Activated CD4-positive, CD25-positive, alpha-beta regulatory T cell treated with anti-CD3 and anti-CD28 coated beads, Interleukin-2, amount 50 U/mL, for 24 hours (primary cell): ENCODE results near the gene GUCY2C.
"Not testable (repeated sequence)": the region's sequence is repeated elsewhere in the genome, so short reads cannot be mapped to it uniquely, and the experiment has no call there.

ENCODE experiments used
- ATAC-seq, 2 donors: fragments of 150-1000 bp; cut with Tn5 transposase; one replicate each; pipeline ENCODE4 v1.10.0; 2021; ENCODE audit warnings: mild to moderate bottlenecking in 1 of 2, moderate library complexity in 1 of 2

Gene GUCY2C

DNA sequence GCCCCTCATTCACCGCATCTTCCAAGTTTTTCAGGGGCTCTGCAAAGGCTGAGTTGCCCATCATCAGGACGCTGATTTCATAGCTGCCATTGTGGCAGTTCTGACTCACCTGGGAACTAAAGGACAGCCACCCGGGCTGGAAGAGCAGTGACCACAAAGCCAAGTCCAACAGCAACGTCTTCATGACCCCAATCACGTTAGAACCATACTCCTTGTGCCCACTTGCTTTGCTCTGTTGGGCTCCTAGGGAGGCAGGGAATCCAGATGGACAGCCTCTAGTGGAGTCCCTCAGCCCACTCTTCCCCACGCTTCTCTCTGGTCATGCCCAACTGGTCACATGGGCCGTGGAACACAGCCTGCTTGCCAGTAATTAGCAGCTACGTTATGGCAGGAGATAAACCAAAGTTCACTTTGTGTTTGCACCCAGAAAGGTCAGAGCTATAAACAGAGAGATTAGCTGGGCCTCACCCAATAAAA, at the start of gene GUCY2C:
TSS of gene GUCY2C (minus strand) at position 335 of the 477 bp plus-strand sequence. CDS start at position 184, 151 bp downstream.
- ATAC-seq: no peak

DNA sequence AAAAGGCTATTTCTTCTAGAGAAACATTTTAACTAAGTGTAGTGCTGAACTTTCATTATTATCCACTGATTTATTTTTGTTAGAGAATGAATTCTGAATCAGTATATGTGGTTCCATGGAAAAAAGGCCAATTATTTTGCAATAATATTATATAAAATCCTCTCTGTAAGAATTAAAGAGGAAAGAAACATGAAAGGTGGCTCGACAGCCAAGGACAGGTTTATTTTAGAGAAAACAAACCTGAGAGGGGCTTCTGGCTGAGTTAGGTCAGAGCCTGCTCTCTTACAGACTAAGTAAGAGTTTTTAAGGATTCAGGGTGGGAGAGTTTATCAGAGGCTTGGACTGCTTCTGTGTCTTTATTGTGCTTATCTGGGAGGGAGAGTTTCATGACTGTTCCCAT, 46.7 kb upstream of the GUCY2C start:
- ATAC-seq: no peak

DNA sequence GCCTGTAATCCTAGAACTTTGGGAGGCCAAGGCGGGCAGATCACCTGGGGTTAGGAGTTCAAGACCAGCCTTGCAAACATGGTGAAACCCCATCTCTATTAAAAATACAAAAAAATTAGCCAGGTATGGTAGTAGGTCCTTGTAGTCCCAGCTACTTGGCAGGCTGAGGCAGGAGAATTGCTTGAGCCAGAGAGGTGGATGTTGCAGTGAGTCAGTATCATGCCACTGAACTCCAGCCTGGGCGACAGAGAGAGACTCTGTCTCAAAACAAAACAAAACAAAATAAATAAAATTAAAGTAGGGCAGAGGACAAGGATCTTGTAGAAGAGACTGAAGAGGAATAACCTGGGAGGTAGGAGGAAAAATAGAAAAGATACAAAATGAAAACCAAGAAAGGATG, 45.5 kb upstream of the GUCY2C start:
- ATAC-seq: no peak

DNA sequence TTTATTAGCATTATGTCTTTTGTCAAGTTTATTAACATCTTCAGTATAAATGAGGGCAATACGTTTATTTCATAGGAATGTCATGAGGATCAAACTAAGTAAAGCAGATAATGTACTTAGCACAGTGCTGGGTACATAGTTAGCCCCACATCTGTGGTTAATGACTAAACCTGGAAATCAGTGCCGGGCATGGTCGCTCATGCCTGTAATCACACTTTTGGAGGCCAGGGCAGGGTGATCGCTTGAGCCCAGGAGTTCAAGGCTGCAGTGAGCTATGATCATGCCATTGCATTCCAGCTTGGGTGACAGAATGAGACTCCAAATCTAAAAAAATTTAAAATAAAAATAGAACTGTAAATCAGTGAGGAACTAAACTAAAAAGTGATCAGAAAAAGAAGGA, 44.8 kb upstream of the GUCY2C start:
- no peak for ATAC-seq

DNA sequence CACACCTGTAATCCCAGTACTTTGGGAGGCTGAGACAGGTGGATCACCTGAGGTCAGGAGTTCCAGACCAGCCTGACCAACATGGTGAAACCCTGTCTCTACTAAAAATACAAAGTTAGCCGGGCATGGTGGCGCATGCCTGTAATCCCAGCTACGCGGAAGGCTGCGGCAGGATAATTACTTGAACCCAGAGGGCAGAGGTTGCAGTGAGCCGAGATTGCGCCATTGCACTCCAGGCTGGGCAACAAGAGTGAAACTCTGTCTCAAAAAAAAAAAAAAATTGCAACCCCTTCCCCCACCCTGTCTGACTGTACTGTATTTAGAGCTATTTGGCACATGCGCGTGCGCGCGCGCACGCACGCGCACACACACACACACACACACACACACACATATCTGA, 40.0 kb upstream of the GUCY2C start:
- not testable (repeated sequence) for ATAC-seq

DNA sequence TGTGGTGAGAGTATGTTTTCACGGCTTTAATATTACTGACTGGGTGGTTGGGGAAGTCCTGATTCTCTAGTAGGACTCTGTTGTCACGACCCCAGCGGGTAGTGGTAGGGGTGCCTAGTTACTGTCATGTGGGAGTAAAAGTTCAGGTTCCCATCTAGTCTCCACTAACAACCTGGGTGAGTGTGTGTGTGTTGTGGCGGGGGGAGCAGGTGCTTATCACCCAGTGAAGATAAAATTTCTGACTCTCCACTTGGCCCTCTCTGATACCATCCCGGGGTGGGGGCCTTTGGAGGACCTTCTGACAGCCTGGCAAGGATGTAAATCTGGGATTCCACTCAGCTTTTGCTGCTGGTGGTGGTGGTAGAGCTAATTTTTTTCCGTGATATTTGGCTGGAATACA, 35.4 kb upstream of the GUCY2C start:
- ATAC-seq: no peak

DNA sequence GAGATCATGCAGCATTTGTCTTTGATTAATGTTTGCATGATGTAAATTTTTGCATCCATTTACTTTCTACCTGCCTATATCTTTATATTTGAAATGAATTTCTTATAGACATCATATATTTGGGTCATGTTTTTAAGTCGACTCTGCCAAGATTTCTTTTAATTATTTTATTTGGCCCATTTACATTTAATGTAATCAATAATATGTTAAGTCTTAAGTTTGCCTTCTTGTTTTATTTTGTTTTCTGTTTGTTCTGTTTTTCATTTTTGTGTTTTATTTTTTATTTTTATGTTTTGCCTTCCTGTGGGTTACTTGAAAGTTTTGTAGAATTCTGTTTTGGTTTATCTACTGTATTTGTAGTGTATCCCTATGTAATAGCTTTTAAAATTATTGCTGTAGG, 33.2 kb upstream of the GUCY2C start:
- ATAC-seq: no peak

DNA sequence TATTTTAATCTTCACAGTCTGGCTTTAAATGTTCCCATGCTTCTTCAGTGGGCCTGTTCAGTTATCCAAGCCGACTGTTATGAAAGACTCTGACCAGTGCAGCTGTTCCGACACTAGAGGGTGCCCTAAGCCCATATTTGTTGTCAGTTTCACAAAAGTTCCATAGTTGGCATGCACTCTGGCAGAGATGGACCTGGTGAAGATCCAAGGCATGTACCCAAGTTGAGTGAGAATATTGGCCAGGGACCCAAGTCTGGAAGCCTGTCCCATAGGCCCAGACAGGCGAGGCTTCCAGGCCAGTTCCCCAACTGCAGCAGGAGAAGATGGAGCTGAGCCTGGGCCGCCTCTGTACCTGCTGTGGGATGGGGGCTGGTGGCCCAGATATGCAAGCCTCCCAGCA, 27.4 kb upstream of the GUCY2C start:
- peak; percentile 32 to 59 for ATAC-seq

DNA sequence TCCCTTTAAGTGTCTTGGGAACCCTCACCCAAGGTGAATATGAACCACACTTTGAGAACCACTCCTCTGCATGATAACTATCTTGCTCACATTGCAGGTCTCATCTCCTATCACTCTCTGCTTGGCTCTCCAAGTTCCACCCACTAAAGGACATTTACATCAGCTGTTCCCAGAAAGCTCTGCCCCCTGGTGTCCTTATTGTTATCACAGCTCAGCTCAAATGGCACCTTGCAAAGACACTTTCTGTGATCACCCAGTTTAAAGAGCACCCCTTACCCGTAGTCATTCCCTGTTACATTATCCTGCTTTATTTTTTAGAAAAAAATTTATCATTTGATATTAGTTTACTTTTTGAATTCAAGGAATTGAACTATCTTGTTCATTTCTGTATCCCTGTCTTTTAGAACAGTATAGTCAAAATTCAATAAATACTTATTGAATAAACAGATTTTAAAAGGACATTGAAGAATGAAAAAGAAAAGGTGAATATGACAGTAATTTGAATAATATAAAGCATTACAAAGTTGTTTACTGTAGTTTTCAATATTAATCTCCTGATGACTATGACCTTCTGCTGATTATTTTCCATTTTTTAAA, 20.5 kb upstream of the GUCY2C start:
- ATAC-seq: peak; percentile 46 to 69

DNA sequence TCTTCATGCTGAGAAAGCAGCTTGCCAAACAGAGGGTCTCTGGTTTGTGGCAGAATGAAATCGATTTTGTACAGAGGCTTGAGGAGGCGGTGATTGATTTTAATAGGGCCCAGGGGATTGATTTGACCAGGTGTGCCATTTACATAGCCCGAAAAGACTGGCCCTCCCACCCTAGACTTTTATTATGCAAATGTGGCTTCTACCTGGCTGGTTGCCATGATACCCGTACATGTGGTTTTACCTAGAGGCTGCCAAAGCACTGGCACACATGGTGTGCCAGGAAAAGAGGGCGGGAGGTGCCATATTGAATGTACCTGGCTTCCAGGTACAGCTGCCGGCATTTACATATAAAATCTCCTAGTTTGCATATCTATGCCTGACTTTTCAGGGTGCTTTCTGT, 18.0 kb upstream of the GUCY2C start:
- ATAC-seq: no peak

DNA sequence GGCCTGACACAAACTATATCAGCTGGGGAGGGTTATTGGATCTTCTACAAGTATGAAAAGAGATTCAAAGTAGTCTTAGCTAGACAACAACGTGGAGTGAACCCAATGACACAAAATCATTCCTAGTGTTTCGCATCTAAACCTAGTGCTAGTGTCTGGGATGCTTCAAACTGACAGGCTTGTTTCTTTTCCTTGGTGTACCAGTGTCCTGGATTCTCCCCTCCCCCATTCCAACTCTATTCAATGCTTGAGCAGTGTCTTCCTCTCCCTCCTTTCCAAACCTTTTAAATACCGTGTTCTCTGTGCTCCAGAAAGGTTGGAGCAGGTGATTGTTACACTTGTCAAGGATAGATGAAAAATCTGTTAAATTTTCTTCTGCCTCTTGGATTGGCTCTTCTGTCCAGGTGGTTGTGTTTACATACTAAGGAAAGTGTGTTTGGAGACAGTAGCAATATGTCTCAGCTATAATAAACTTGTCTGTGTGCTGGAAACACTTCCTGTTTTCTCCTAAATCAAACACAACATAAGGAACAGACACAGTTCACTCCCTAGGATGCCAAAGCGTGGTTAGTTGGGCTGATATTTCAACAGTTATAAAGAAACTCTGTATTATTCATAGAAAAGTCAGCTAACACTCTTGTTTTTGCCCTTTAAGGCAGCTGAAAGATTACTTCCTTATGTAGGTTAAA, 14.4 kb upstream of the GUCY2C start:
- no peak for ATAC-seq

DNA sequence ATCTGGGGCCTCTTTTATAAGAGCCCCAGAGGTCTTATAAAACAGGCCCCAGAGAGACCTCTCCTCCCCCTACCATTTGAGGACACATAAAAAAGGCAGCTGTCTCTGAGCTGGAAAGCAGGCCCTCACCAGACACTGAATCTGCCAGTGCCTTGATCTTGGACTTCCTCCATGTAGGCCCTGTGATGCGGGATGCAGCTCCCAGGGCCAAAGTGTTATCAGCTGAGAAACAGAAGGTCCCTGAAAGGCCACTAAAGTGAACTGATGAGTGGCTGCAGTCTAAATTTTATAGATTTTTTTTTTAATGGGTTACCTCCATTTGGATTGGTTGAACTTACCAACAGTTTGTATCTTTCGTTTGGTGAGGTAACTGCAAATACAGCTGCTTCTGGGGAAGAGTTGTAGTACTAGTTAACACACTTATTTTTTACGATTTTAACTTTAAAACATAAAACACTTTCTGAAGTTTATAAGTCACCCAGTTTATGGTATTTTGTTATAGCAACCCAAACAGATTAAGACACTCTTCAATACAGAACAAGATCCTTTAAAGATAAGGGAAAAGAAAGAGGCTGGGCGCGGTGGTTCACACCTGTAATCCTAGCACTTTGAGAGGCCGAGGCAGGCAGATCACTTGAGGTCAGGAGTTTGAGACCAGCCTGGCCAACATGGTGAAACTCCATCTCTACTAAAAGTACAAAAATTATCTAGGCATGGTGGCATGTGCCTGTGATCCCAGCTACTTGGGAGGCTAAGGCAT, 5.6 kb upstream of the GUCY2C start:
- ATAC-seq: no peak

DNA sequence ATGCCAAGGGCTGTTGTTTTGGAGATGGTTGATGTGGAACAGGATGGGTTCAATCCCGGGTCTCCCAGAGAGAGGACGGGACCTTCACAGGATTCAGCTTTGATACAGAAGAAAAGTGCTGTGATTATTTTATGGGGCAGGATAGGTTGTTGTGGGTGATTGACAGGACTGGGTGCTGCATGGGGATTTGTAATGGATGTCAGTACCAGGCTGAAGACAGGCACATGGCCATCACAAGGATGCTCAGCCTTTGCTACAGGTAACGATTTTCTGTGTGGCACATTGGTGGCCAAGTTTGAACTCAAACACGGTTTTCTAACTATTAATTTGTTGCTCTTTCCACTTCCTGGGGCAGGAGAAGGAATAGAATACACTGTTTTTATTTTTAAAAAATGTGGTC, 4.5 kb upstream of the GUCY2C start:
- no peak for ATAC-seq

DNA sequence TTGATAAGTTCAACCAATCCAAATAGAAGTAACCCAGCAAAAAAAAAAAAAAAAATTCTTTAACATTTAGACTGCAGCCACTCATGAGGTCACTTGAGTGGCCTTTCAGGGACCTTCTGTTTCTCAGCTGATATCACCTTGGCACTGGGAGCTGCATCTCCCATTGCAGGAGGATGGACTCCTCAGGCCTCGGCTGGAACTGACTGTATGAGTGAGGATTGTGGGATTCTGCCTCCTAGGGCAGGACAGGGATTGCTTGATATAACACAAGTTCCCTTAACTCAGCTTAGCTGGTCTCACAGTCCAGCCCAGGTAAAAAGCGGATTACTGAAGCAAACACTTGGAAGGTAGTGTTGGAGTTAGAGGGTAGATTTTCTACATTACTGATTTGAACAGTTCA, 3.5 kb upstream of the GUCY2C start:
- ATAC-seq: no peak

DNA sequence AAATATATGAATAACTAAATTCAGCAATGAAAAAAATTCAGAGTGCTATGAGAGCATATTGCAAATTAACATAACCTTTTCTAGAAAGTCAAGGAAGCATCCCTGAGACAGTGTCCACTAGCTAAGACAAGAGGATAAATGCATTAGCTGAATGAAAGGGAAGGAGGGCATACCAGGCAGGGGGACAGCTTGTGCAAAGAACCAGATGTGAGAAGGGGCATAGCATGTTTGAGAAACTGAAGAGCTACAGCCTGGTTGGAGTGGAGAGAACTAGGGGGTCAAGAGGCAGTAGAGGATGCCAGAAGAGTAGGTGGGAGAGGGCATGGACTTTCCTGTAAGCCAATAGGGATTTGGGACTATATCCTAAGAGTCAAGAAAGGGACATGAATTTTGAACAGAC, 2.2 kb upstream of the GUCY2C start:
- no peak for ATAC-seq

DNA sequence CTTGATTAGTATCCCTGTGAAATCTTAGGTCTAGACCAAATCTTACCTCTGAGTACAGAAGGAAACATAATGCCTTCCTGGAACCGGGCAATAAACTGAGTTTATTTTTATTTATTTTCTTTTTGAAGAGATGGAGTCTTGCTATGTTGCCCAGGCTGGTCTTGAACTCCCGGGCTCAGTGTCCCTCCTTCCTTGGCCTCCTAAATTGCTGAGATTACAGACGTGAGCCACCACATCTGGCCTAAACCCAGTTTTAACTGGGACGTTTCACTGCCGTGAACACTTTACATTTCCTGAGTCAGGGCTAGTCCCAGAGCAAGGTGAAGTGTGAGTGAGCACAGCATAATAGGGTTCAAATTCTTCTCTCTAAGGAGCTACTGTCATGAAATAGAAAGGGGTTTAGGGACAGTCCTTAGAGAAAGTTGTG, 671 bp downstream of the GUCY2C start:
- no peak for ATAC-seq

DNA sequence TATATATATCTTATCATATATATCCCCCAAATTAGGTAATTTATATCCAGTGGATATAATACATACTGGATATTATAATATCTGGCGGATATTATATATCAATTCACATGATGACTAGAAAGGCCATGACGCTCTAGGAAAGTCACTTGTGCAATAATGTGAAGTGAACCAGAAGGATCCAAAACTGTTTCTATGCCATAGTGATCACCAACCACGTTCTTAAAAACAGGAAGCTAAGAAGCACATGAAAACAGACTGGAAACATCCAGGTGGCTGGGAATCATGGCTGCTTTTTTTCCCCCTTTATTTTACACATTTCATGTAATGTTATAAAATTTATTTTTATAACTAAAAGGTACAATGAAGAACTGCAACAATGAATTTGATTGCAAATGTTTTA, 1.4 kb downstream of the GUCY2C start:
- no peak for ATAC-seq

DNA sequence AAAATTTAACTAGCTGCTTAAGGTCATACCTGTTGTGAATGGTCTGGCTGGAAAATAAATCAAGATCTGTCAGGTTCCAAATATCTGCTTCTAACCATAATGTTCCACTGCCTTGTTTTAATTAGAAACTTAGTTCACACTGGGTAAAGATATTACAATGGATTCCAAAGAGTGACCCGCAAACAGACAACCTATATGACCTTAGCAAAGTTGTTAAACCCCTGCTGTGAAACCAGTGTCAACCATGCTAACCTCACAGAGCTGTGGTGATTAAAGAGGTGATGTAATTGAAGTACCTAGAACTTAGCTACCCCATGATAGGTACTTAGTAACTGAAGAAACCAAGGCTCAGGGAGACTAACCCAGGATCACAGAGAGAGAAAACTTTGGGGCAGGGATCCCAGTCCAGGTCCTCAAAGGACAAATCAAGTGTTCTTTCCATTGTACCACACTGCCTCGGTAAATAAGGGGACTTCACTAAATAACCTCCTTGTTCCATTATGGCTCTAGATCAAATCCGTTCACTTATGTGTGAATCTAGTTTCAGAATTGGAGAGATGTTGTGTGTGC, 2.2 kb downstream of the GUCY2C start:
- ATAC-seq: no peak

DNA sequence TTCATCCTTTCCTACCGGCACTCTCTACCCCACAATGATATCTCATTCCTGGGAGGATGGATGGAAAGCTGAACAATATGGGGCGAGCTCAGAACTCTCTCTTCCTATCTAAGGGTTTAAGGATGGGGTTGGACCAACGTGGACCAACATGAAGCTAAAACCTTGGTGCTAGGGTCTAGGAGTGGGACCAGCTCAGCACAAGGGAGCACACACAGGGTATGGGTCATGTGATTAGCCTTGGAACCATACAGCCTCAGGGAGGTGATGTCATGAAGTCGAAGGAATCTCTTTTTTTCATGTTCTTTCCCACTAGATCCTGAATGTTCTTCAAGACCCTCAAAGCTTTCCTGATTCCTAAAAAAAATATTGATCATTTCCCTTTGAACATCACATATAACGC, 3.3 kb downstream of the GUCY2C start:
- ATAC-seq: no peak

DNA sequence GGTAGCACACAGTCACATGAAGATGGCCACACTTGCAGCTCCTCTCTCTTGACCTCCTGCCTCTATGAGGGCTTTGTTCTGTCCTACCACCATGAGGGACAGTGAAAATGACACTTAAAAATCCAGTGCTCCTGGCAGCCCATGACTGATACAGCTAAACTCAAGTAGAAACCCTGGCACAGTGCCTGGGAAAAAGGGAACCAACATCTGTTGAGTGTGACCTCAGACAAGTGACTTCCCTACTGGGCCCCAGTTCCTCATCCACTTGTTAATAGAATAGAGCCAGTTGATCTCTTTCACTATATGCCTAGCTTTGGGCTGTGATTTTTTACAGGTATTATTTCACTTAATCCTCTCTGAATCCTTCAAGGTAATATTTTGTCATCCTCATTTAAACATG, 4.8 kb downstream of the GUCY2C start:
- ATAC-seq: no peak

DNA sequence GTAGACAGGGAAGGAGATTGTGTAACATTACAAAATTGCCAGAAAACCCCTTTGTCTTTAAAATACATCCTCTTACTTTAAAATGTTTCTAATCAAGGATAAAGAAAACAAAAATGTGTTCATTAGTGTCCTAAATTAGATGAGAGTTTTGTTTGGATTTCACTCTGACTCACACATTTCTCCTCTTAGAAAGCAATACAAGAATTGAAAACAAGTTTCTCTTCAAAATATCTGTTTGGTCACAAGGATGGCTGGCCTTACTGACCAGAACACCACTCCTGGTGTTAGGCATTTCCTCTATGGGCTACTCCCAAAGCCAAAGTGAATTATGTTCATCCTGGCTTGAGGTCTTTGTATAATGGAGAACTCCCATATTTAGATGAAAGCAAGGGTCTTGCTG, 6.4 kb downstream of the GUCY2C start:
- no peak for ATAC-seq

DNA sequence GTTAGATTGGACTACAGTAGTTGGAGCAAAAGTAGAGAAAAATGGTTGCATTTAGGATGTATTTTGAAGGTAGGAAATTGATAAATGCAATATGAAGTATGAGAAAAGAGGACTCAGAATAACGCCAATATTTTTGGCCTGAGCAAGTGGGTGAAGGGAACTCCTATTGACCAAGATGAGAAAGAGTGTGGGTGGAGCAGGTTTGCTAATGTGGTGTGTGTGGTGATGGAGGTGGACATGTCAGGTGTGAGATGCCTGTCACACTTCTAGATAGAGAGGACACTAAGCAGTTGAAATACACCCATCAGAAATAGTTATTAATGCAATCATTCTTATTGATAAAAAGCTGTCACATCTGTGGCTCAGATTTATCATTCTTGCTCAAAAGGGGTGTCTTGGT, 7.3 kb downstream of the GUCY2C start:
- no peak for ATAC-seq

DNA sequence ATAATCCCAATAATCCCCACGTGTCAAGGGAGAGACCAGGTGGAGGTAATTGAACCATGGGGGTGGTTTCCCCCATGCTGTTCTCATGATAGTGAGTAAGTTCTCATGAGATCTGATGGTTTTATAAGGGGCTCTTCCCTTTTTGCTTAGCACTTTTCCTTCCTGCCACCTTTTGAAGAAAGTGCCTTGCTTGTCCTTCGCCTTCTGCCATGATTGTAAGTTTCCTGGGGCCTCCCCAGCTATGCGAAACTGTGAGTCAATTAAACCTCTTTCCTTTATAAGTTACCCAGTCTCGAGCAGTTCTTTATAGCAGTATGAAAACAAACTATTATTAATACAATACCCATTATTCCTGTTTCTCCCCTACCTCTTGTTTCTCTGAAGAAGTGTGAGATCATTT, 14.2 kb downstream of the GUCY2C start:
- not testable (repeated sequence) for ATAC-seq

DNA sequence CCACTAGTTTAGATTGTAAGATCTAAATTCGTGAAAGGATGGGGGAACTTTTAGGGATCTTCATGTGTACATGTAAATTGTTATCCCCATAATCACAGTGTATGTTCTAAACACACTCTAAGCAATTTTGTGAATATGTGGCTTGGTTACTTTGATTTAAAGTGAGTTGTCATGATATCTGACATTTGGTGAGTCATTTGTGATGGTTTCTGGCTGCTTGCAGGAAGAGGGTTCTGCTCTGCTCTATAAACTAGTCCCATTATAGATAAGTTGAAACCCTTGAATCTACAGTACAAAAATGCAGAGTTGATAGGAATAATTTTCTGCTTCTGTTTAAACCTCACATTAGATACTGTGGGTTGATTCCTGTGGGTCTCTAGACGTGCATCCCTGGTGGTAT, 14.8 kb downstream of the GUCY2C start:
- ATAC-seq: no peak
